H9 (cell line): ENCODE results near the gene VWF. TPM values are rescaled to one million over a fixed set of nuclear protein-coding genes. Genes with fewer than 3 reads are reported as not detected.

Experiments used
- DNase-seq: peaks from one replicate; pipeline ENCODE4 v3.0.0-alpha.2; 2017
- H2AFZ ChIP-seq: one replicate; pipeline ENCODE4 v1.6.1; 2013; ENCODE audit warnings: mild to moderate bottlenecking, low read length, control low read depth, moderate library complexity
- H2AK5ac ChIP-seq: 2 replicates; pipeline ENCODE4 v1.6.1; 2013; ENCODE audit warnings: low read length, control low read depth, mixed read lengths; ENCODE audit not compliant: insufficient read length
- H2BK120ac ChIP-seq: one replicate; pipeline ENCODE4 v1.6.1; 2013; ENCODE audit warnings: low read depth, mild to moderate bottlenecking, low read length, control low read depth, inconsistent platforms; ENCODE audit not compliant: poor library complexity, severe bottlenecking
- H2BK12ac ChIP-seq: 2 replicates; pipeline ENCODE4 v1.6.1; 2013; ENCODE audit warnings: low read length, control low read depth, mixed read lengths, low read depth; ENCODE audit not compliant: insufficient read length
- H2BK15ac ChIP-seq: 2 replicates; pipeline ENCODE4 v1.6.1; 2013; ENCODE audit warnings: low read depth, low read length, control low read depth
- H2BK20ac ChIP-seq: one replicate; pipeline ENCODE4 v1.6.1; 2013; ENCODE audit warnings: low read depth, mild to moderate bottlenecking, low read length, control low read depth, inconsistent platforms; ENCODE audit not compliant: poor library complexity, severe bottlenecking
- H2BK5ac ChIP-seq: 2 replicates; pipeline ENCODE4 v1.6.1; 2013; ENCODE audit warnings: low read length, control low read depth, mixed read lengths; ENCODE audit not compliant: insufficient read length
- H3K14ac ChIP-seq: 2 replicates; pipeline ENCODE4 v1.6.1; 2013; ENCODE audit warnings: low read length, control low read depth; ENCODE audit not compliant: insufficient read depth
- H3K18ac ChIP-seq: 2 replicates; pipeline ENCODE4 v1.6.1; 2013; ENCODE audit warnings: low read depth, mild to moderate bottlenecking, mixed read lengths, low read length, control low read depth; ENCODE audit not compliant: insufficient read length
- H3K23ac ChIP-seq: 2 replicates; pipeline ENCODE4 v1.6.1; 2013; ENCODE audit warnings: low read length, control low read depth, mixed read lengths, low read depth; ENCODE audit not compliant: insufficient read length
- H3K23me2 ChIP-seq: 2 replicates; pipeline ENCODE4 v1.6.1; 2013; ENCODE audit warnings: low read depth, mild to moderate bottlenecking, mixed read lengths, low read length, control low read depth; ENCODE audit not compliant: insufficient read length, poor library complexity, severe bottlenecking
- H3K27ac ChIP-seq: 2 replicates; pipeline ENCODE4 v1.5.1; 2013; ENCODE audit warnings: low read length, control low read depth, mixed read lengths, low read depth; ENCODE audit not compliant: insufficient read length
- H3K27me3 ChIP-seq: 2 replicates; pipeline ENCODE4 v1.6.1; 2013; ENCODE audit warnings: low read length, control low read depth, inconsistent platforms; ENCODE audit not compliant: insufficient read depth
- H3K4ac ChIP-seq: 2 replicates; pipeline ENCODE4 v1.6.1; 2013; ENCODE audit warnings: low read depth, mild to moderate bottlenecking, control low read depth, inconsistent platforms, low read length, moderate library complexity
- H3K4me1 ChIP-seq: 2 replicates; pipeline ENCODE4 v1.6.1; 2013; ENCODE audit warnings: low read length, control low read depth, inconsistent platforms; ENCODE audit not compliant: insufficient read depth
- H3K4me2 ChIP-seq: 2 replicates; pipeline ENCODE4 v1.6.1; 2013; ENCODE audit warnings: low read length, control low read depth, mixed read lengths; ENCODE audit not compliant: insufficient read length, insufficient read depth
- H3K56ac ChIP-seq: 2 replicates; pipeline ENCODE4 v1.6.1; 2013; ENCODE audit warnings: low read depth, mild to moderate bottlenecking, mixed read lengths, low read length, control low read depth; ENCODE audit not compliant: insufficient read length
- H3K79me1 ChIP-seq: 2 replicates; pipeline ENCODE4 v1.6.1; 2013; ENCODE audit warnings: low read depth, mild to moderate bottlenecking, moderate library complexity, low read length, control low read depth, inconsistent platforms; ENCODE audit not compliant: insufficient read depth, poor library complexity, severe bottlenecking
- H3K79me2 ChIP-seq: 2 replicates; pipeline ENCODE4 v1.6.1; 2013; ENCODE audit warnings: low read length, control low read depth, inconsistent platforms; ENCODE audit not compliant: insufficient read depth
- H3K9ac ChIP-seq: 2 replicates; pipeline ENCODE4 v1.6.1; 2013; ENCODE audit warnings: low read length, control low read depth, mixed read lengths; ENCODE audit not compliant: insufficient read length; ENCODE audit errors: extremely low read depth
- H3K9me3 ChIP-seq: one replicate; pipeline ENCODE4 v1.6.1; 2013; ENCODE audit warnings: low read depth, low read length, inconsistent platforms; ENCODE audit not compliant: control insufficient read depth
- H3T11ph ChIP-seq: one replicate; pipeline ENCODE4 v1.6.1; 2013; ENCODE audit warnings: mild to moderate bottlenecking, low read length, control low read depth, inconsistent platforms
- H4K20me1 ChIP-seq: one replicate; pipeline ENCODE4 v1.6.1; 2013; ENCODE audit not compliant: control insufficient read depth, insufficient read length, insufficient read depth
- H4K5ac ChIP-seq: 2 replicates; pipeline ENCODE4 v1.6.1; 2013; ENCODE audit warnings: low read depth, mild to moderate bottlenecking, mixed read lengths, low read length, control low read depth; ENCODE audit not compliant: insufficient read length
- H4K8ac ChIP-seq: replicated peaks from 2 replicates; pipeline ENCODE4 v1.6.1; 2013; ENCODE audit warnings: low read length, control low read depth, mixed read lengths, low read depth; ENCODE audit not compliant: insufficient read length
- H4K91ac ChIP-seq: 2 replicates; pipeline ENCODE4 v1.6.1; 2013; ENCODE audit warnings: low read depth, mild to moderate bottlenecking, moderate library complexity, mixed read lengths, low read length, control low read depth; ENCODE audit not compliant: insufficient read length
- H3K27ac Mint-ChIP-seq, 3 experiments: 2 replicates in 2 of 3; 3 replicates in 1 of 3; pipeline ENCODE4 v1.8.0; 2020 to 2021; ENCODE audit warnings: mixed read lengths in 3 of 3, mild to moderate bottlenecking in 1 of 3, moderate library complexity in 1 of 3
- H3K27me3 Mint-ChIP-seq: 2 replicates; pipeline ENCODE4 v1.8.0; 2021; ENCODE audit warnings: low read depth, mild to moderate bottlenecking, moderate library complexity, mixed read lengths
- H3K36me3 Mint-ChIP-seq, 3 experiments: 2 replicates in 2 of 3; 3 replicates in 1 of 3; pipeline ENCODE4 v1.8.0; 2020 to 2021; ENCODE audit warnings: low read depth in 3 of 3, mixed read lengths in 3 of 3; ENCODE audit not compliant: insufficient read depth in 1 of 3
- H3K4me1 Mint-ChIP-seq, 2 experiments: 2 replicates each; pipeline ENCODE4 v1.8.0; 2020; ENCODE audit warnings: mixed read lengths in 2 of 2
- H3K4me3 Mint-ChIP-seq, 2 experiments: 2 replicates in 1 of 2; 3 replicates in 1 of 2; pipeline ENCODE4 v1.8.0; 2020 to 2021; ENCODE audit warnings: mild to moderate bottlenecking in 2 of 2, mixed read lengths in 2 of 2, moderate library complexity in 1 of 2
- H3K9me3 Mint-ChIP-seq, 2 experiments: 2 replicates in 1 of 2; 3 replicates in 1 of 2; pipeline ENCODE4 v1.8.0; 2020; ENCODE audit warnings: mild to moderate bottlenecking in 2 of 2, mixed read lengths in 2 of 2, moderate library complexity in 1 of 2
- CTCF ChIP-seq: fragments of 200-600 bp; sonication (generic); conservative IDR thresholded peaks from 3 replicates; pipeline ENCODE4 v1.8.0; 2021; ENCODE audit warnings: antibody characterized with exemption, mild to moderate bottlenecking
- WGBS: extraction: QIAGEN DNeasy Blood & Tissue Kit; methylation state at CpG from one replicate; pipeline ENCODE4 v1.1.7; 2013; ENCODE audit warnings: missing lambda C conversion rate, low lambda C conversion rate, mixed read lengths; ENCODE audit not compliant: insufficient read length; ENCODE audit errors: extremely low coverage; 5-methylcytosine and 5-hydroxymethylcytosine counted together
- total RNA-seq: library from RNA; stranded (reverse); gene quantifications from 2 replicates; pipeline ENCODE4 v1.2.1, GENCODE V29; 2021

VWF gene
- total RNA-seq, 1 experiment from 2014 or later = 0.17 TPM

- Histone ChIP-seq H3K4ac (no peak overlapping the region), H3K79me1 (no peaks in the 10 kb centered on the region), H3K4me1 (no peaks in the 10 kb centered on the region), H2BK20ac (no peak overlapping the region), H3K14ac (no peak overlapping the region), H3K27ac (no peak overlapping the region), H2BK15ac (no peak overlapping the region), H2BK12ac (no peak overlapping the region), H3K27me3 (no peaks in the 10 kb centered on the region), H2BK5ac (no peak overlapping the region), H3K23me2 (no peaks in the 10 kb centered on the region), H2AFZ (no peak overlapping the region), H3K56ac (no peak overlapping the region), H3K79me2 (no peaks in the 10 kb centered on the region), H2BK120ac (no peak overlapping the region), H3K18ac (no peak overlapping the region), H4K91ac (no peak overlapping the region), H3K9ac (no peak overlapping the region), H4K20me1 (no peaks in the 10 kb centered on the region), H2AK5ac (no peak overlapping the region), H3K23ac (no peak overlapping the region), H3K4me2 (no peak overlapping the region), H4K5ac (no peak overlapping the region), H3K9me3 (no peaks in the 10 kb centered on the region), H3T11ph (no peak overlapping the region), H4K8ac (no peak overlapping the region)
- WGBS = no CpG with 5 or more reads among the region's 7 CpGs
- H3K27me3 Mint-ChIP-seq = peaks cover 2% of the 10 kb centered on the region
- no peaks in the 10 kb centered on the region for H3K36me3 Mint-ChIP-seq
- DNase-seq = peak; percentile 11
- no peaks in the 10 kb centered on the region for H3K9me3 Mint-ChIP-seq
- TF ChIP-seq CTCF = no peak
- no peak overlapping the region for H3K27ac Mint-ChIP-seq
- no peak overlapping the region for H3K4me3 Mint-ChIP-seq
- peaks cover 4 to 14% of the 10 kb centered on the region in 2 experiments; a peak in 3 of 4 replicates for H3K4me1 Mint-ChIP-seq
Observed at GRCh38 chr12:5908251-5908650, 216.2 kb downstream of the VWF start.
